ENCODE measurements around the gene APP. TPM values are rescaled to one million over a fixed set of nuclear protein-coding genes. Genes with fewer than 3 reads are reported as not detected.

Gene APP
- total and polyA plus RNA-seq, 7 donors = 71.7 to 355 (median 270) TPM

GRCh38 chr21:26050857-26051256, 119.7 kb downstream of the APP start:
- TF ChIP-seq EP300 (IDR thresholded peaks at IDR 0.05) (no peak), POLR2A (IDR thresholded peaks at IDR 0.05) (no peak), POLR2AphosphoS5 (IDR thresholded peaks at IDR 0.05) (no peak), CTCF (IDR thresholded peaks at IDR 0.05) (no peak)
- H3K27ac ChIP-seq = no peak overlapping the region
- H3K9me3 ChIP-seq = no peaks in the 10 kb centered on the region
- WGBS, 2 donors = 96 to 97% methylated on average over 6 of the region's 6 CpGs
- H3K4me3 ChIP-seq = no peak overlapping the region
- H3K27me3 ChIP-seq = no peaks in the 10 kb centered on the region
- intact Hi-C loops (cut with DNase I) = no loop called here
- H3K4me1 ChIP-seq = peaks cover 0 to 6% (median under 1%) of the 10 kb centered on the region in 4 donors
- peaks cover 0 to 48% (median 5%) of the 10 kb centered on the region in 4 donors for H3K36me3 ChIP-seq
- no peak for DNase-seq

- TF ChIP-seq POLR2A (IDR thresholded peaks at IDR 0.05) = no peak
- no peak for TF ChIP-seq POLR2AphosphoS5 (IDR thresholded peaks at IDR 0.05)
- TF ChIP-seq CTCF (IDR thresholded peaks at IDR 0.05) = no peak
- TF ChIP-seq EP300 (IDR thresholded peaks at IDR 0.05) = no peak
- intact Hi-C loops (cut with DNase I) = no loop called here
- Histone ChIP-seq H3K9me3 (no peaks in the 10 kb centered on the region), H3K27me3 (no peaks in the 10 kb centered on the region), H3K4me3 (no peak overlapping the region), H3K4me1 (no peaks in the 10 kb centered on the region), H3K36me3 (peaks cover 0 to 48% (median 5%) of the 10 kb centered on the region in 4 donors), H3K27ac (no peak overlapping the region)
- no peak for DNase-seq
- WGBS, 2 donors = 94 to 98% methylated on average over 1 of the region's 1 CpG
Measured at GRCh38 chr21:26049803-26050202, 120.8 kb downstream of the APP start.

- no peaks in the 10 kb centered on the region for H3K4me1 ChIP-seq
- intact Hi-C loops (cut with DNase I) = no loop called here
- DNase-seq = no peak
- 84 to 90% methylated on average over 7 of the region's 7 CpGs for WGBS, 2 donors
- no peaks in the 10 kb centered on the region for H3K9me3 ChIP-seq
- no peaks in the 10 kb centered on the region for H3K27me3 ChIP-seq
- H3K27ac ChIP-seq = no peak overlapping the region
- TF ChIP-seq POLR2AphosphoS5 (IDR thresholded peaks at IDR 0.05) (no peak), EP300 (IDR thresholded peaks at IDR 0.05) (no peak), POLR2A (IDR thresholded peaks at IDR 0.05) (no peak), CTCF (IDR thresholded peaks at IDR 0.05) (no peak)
- no peak overlapping the region for H3K4me3 ChIP-seq
- peaks cover 0 to 48% (median 5%) of the 10 kb centered on the region in 4 donors for H3K36me3 ChIP-seq
Measured at GRCh38 chr21:26047279-26047967, 123.1 kb downstream of the APP start.

- H3K27ac ChIP-seq = no peak overlapping the region
- H3K4me3 ChIP-seq = no peak overlapping the region
- intact Hi-C loops (cut with DNase I) = no loop called here
- no peak for TF ChIP-seq EP300 (IDR thresholded peaks at IDR 0.05)
- TF ChIP-seq POLR2A (IDR thresholded peaks at IDR 0.05) = no peak
- no peak for TF ChIP-seq POLR2AphosphoS5 (IDR thresholded peaks at IDR 0.05)
- no peak for TF ChIP-seq CTCF (IDR thresholded peaks at IDR 0.05)
- H3K4me1 ChIP-seq = no peaks in the 10 kb centered on the region
- 81 to 97% methylated on average over 3 of the region's 3 CpGs for WGBS, 2 donors
- H3K36me3 ChIP-seq = peaks cover 0 to 13% (median 0%) of the 10 kb centered on the region in 4 donors
- DNase-seq = no peak
- no peaks in the 10 kb centered on the region for H3K27me3 ChIP-seq
- no peaks in the 10 kb centered on the region for H3K9me3 ChIP-seq
Measured at GRCh38 chr21:26043891-26044290, 126.7 kb downstream of the APP start.
